T-cell (primary cell): ENCODE measurements around the gene CEACAM16. TPM values are rescaled to one million over a fixed set of nuclear protein-coding genes. Genes with fewer than 3 reads are reported as not detected.
"Not testable (repeated sequence)": the region's sequence is repeated elsewhere in the genome, so short reads cannot be mapped to it uniquely, and the experiment has no call there.

Experiments used
- ATAC-seq, 4 experiments: fragments of 200-7000 bp in 3 of 4; fragments of 150-1000 bp in 1 of 4; cut with Tn5 transposase; replicated peaks in 1 of 4; 1 replicate in 3 of 4; 2 replicates in 1 of 4; pipeline ENCODE4 v1.10.0; 2021; ENCODE audit warnings: moderate library complexity in 3 of 4, mild to moderate bottlenecking in 2 of 4, moderate number of reproducible peaks in 1 of 4
- CTCF ChIA-PET, 2 donors: fragments of 300-600 bp; sonication (Branson Sonifier 250); formaldehyde crosslinking; loops; one replicate each; lab custom pipeline; 2022; ENCODE audit warnings: antibody characterized with exemption in 2 of 2; lab: Charles Lee
- POLR2A ChIA-PET, 2 donors: fragments of 300-600 bp; sonication (Branson Sonifier 250); formaldehyde crosslinking; loops; one replicate each; lab custom pipeline; 2022; ENCODE audit warnings: antibody characterized with exemption in 2 of 2; lab: Charles Lee
- DNase-seq, 35 experiments: peaks; one replicate each; pipeline versions ENCODE4 v3.0.0 to v3.0.0-alpha.2; 2013 to 2023
- H3K27ac ChIP-seq: one replicate; pipeline ENCODE4 v1.5.1; 2013; ENCODE audit warnings: low read length
- H3K27me3 ChIP-seq, 2 experiments: replicated peaks in 1 of 2; 1 replicate in 1 of 2; 2 replicates in 1 of 2; pipeline versions ENCODE4 v1.6.1 to v1.7.0; 2013; ENCODE audit warnings: low read length in 1 of 2, mixed read lengths in 1 of 2; ENCODE audit not compliant: control insufficient read depth in 2 of 2, insufficient read depth in 2 of 2; ENCODE audit errors: extremely low read depth in 1 of 2
- H3K36me3 ChIP-seq, 2 donors: 1 replicate in 1 of 2; 2 replicates in 1 of 2; pipeline versions ENCODE4 v1.6.1 to v1.7.0; 2013; ENCODE audit warnings: low read length in 1 of 2; ENCODE audit not compliant: control insufficient read depth in 2 of 2, insufficient read depth in 1 of 2; ENCODE audit errors: extremely low read depth in 1 of 2
- H3K4me1 ChIP-seq, 2 experiments: 1 replicate in 1 of 2; 2 replicates in 1 of 2; pipeline versions ENCODE4 v1.6.1 to v1.7.0; 2013; ENCODE audit warnings: low read length in 2 of 2, mixed read lengths in 1 of 2; ENCODE audit not compliant: insufficient read depth in 2 of 2, control insufficient read depth in 1 of 2; ENCODE audit errors: extremely low read depth in 1 of 2
- H3K4me3 ChIP-seq, 2 donors: 1 replicate in 1 of 2; 2 replicates in 1 of 2; pipeline versions ENCODE4 v1.5.1 to v1.7.0; 2013; ENCODE audit warnings: mild to moderate bottlenecking in 2 of 2, low read length in 1 of 2, moderate library complexity in 1 of 2; ENCODE audit not compliant: control insufficient read depth in 1 of 2; ENCODE audit errors: extremely low read depth in 1 of 2
- H3K9me3 ChIP-seq: 2 replicates; pipeline ENCODE4 v1.7.0; 2013
- H3K27ac Mint-ChIP-seq, 2 donors: one replicate each; pipeline ENCODE4 v1.8.0; 2020 to 2021; ENCODE audit warnings: mild to moderate bottlenecking in 2 of 2, mixed read lengths in 2 of 2
- H3K27me3 Mint-ChIP-seq, 2 donors: one replicate each; pipeline ENCODE4 v1.8.0; 2021 to 2022; ENCODE audit warnings: mixed read lengths in 2 of 2
- H3K36me3 Mint-ChIP-seq: one replicate; pipeline ENCODE4 v1.8.0; 2021; ENCODE audit warnings: mixed read lengths
- H3K4me1 Mint-ChIP-seq, 3 donors: one replicate each; pipeline ENCODE4 v1.8.0; 2020 to 2022; ENCODE audit warnings: mixed read lengths in 3 of 3, mild to moderate bottlenecking in 1 of 3
- H3K4me3 Mint-ChIP-seq, 3 donors: one replicate each; pipeline ENCODE4 v1.8.0; 2020 to 2022; ENCODE audit warnings: mild to moderate bottlenecking in 3 of 3, mixed read lengths in 3 of 3, moderate library complexity in 3 of 3
- H3K9me3 Mint-ChIP-seq, 3 donors: one replicate each; pipeline ENCODE4 v1.8.0; 2020 to 2022; ENCODE audit warnings: mixed read lengths in 3 of 3
- WGBS: methylation state at CpG from one replicate; pipeline ENCODE4 v1.1.5; 2013; ENCODE audit warnings: missing lambda C conversion rate; ENCODE audit not compliant: insufficient coverage; 5-methylcytosine and 5-hydroxymethylcytosine counted together
- total RNA-seq, 35 experiments: library from RNA in 6 of 35; stranded (reverse) in 6 of 35; fragments of 120-200 nt in 1 of 35; gene quantifications; one replicate each; pipeline versions ENCODE4 v1.2.1 to v1.2.4 and lab custom pipeline; 2013 to 2026

Gene CEACAM16
- total RNA-seq, 5 donors from 2014 or later (not counting 1 experiment from before 2014, with no cell fraction given) = not detected

DNA sequence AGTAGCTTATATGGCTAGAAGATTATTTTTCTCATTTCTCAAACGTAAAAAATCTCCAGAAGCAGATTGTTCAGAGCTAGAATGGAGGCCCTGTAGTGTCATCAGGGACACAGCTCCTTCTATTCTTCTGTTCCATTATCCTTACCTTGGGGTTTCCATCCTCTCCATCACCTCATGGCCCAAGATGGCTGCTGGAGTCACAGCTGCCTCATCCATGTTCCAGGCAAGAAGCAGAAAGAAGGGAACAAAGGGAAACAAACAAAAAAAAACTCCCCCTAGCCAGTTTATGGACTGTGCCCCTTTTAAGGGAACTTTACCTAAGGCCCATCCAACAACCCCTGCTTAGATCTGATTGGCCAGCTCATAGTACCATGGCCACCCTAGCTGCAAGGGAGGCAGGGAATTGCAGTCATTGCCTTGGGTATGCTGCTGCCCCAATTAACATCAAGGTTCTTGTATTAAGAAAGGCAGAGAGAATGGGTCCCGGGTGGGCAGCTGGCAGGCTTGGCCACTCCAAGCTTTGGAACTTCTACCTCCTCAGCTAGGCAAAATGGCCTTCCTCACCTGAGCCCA, 15.7 kb downstream of the CEACAM16 start:
- no CpG with 5 or more reads among the region's 2 CpGs for whole genome bisulfite sequencing
- Mint-ChIP-seq H3K27me3 (no peaks in the 10 kb centered on the region), H3K4me3 (no peak overlapping the region), H3K27ac (no peak overlapping the region), H3K4me1 (peaks cover 0 to 2% (median 0%) of the 10 kb centered on the region in 3 donors), H3K36me3 (no peaks in the 10 kb centered on the region), H3K9me3 (peaks cover 4 to 15% (median 5%) of the 10 kb centered on the region in 3 donors)
- Histone ChIP-seq H3K36me3 (no peaks in the 10 kb centered on the region), H3K9me3 (no peaks in the 10 kb centered on the region), H3K4me3 (no peak overlapping the region), H3K4me1 (peaks cover 0 to 2% of the 10 kb centered on the region in 2 experiments), H3K27ac (no peak overlapping the region), H3K27me3 (peaks cover 0 to 3% of the 10 kb centered on the region in 2 experiments)
- no peak for DNase-seq
- no peak for ATAC-seq
- POLR2A ChIA-PET = no interaction called here
- CTCF ChIA-PET = interaction anchor here in 1 of 2 donors (0.6 kb wide), 1 partner anchor 8 kb away, joined by 5 read pairs; no protein-coding TSS in a partner anchor

DNA sequence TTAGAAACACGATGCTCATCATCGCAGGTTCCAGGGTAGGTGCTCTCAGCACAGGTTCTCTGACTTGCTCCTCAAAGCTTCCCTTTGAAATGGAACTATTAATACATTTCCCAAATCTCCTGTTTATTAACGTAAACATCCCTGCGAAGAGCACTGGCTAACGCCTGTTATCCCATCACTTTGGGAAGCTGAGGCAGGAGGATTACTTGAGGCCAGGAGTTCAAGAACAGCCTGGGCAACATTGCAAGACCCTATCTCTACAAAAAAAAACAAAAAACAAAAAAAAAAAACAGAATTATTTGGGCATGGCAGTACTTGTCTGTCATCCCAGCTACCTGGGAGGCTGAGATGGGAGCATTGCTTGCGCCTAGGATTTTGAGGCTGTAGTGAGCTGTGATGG, 18.7 kb downstream of the CEACAM16 start:
- H3K27ac ChIP-seq = no peak overlapping the region
- Mint-ChIP-seq H3K9me3 (peaks cover 4 to 15% (median 5%) of the 10 kb centered on the region in 3 donors), H3K4me1 (peaks cover 5 to 7% (median 7%) of the 10 kb centered on the region in 3 donors), H3K36me3 (no peaks in the 10 kb centered on the region), H3K27me3 (no peaks in the 10 kb centered on the region), H3K27ac (no peak overlapping the region), H3K4me3 (no peak overlapping the region)
- no peak for DNase-seq
- ChIA-PET POLR2A (no interaction called here), CTCF (interaction anchor here (0.6 to 3.0 kb wide), 4 partner anchors 11 to 55 kb away, joined by 5 to 17 read pairs (median 8); partner anchors contain the start of gene BCL3 (in 1 of the 2))
- H3K4me1 ChIP-seq = peaks cover 0 to 8% of the 10 kb centered on the region in 2 experiments
- H3K36me3 ChIP-seq = no peaks in the 10 kb centered on the region
- H3K9me3 ChIP-seq = no peaks in the 10 kb centered on the region
- 100% methylated on average over 1 of the region's 6 CpGs for WGBS
- H3K27me3 ChIP-seq = peaks cover 0 to 10% of the 10 kb centered on the region in 2 experiments
- ATAC-seq = no peak
- no peak overlapping the region for H3K4me3 ChIP-seq

DNA sequence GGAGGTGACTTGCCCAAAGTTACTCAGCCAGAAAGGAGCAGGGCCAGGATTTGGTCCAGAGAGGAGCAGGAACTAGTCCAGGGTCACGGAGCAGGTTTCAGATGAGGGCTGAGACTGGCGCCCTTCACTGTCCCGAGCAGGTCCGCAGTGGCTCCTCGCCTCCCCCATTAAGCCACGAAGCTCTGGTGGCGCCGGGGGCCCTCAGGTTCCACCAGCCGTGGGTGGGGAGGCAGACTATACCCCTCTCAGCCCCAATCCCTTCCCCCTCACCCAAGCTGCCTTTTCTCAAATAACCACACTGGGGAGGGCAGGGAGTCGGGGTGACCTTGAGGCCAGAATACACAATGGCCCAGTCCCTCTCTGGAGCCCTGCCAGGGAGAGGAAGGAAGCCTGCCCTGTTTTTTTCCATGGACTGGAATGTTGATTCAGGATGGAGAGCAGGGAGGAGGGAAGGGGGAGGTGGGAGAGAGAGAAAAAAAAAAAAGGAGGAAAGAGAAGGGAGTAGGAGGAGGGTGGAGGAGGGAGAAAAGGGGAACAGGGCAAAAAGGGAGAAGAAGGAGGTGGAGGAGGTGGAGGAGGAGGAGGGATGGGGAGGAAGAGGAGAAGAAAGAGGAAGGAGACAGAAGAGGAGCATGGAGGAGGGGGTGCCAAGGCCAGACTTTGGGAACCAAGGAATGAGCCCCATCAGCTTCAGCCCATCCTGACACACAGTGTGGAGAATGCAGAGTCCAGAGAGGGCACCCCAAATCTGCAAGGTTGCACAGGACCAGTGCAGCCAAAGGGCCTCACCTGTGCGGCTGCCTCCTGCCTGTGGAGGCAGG, 19.7 kb downstream of the CEACAM16 start:
- no peaks in the 10 kb centered on the region for H3K36me3 ChIP-seq
- Mint-ChIP-seq H3K9me3 (peaks cover 4 to 15% (median 5%) of the 10 kb centered on the region in 3 donors), H3K27ac (no peak overlapping the region), H3K36me3 (no peaks in the 10 kb centered on the region), H3K4me1 (peaks cover 11 to 12% (median 12%) of the 10 kb centered on the region in 3 donors), H3K4me3 (no peak overlapping the region), H3K27me3 (no peaks in the 10 kb centered on the region)
- POLR2A ChIA-PET = no interaction called here
- peaks cover 0 to 20% of the 10 kb centered on the region in 2 experiments for H3K27me3 ChIP-seq
- no peaks in the 10 kb centered on the region for H3K9me3 ChIP-seq
- DNase-seq (no peak), ATAC-seq (no peak)
- H3K4me3 ChIP-seq = no peak overlapping the region
- H3K4me1 ChIP-seq = peaks cover 0 to 16% of the 10 kb centered on the region in 2 experiments
- CTCF ChIA-PET = interaction anchor here in 1 of 2 donors (0.6 to 3.0 kb wide), 2 partner anchors 52 to 140 kb away, joined by 3 to 17 read pairs; no protein-coding TSS in a partner anchor
- no peak overlapping the region for H3K27ac ChIP-seq
- WGBS = 79% methylated on average over 6 of the region's 11 CpGs

DNA sequence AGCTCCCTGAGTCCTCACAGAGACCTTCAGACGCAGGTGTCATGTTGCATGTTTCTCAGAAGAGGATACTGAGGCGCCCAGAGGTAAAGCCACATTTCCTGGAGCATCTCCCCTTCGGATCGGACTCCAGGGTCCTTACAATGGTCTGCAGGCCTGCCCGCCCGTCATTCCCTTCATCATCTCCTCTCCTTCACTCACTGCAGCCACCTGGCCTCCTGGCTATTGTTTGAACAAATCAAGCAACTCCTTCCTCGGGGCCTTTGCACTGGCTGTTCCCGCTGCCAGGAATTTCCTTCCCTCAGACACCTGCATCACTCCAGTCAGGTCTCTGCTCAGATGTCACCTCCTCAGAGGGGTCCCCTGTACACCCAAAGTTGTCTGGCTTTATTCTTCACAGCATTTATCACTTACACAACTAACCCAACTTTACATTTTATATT, 20.3 kb downstream of the CEACAM16 start:
- no peaks in the 10 kb centered on the region for H3K27me3 Mint-ChIP-seq
- whole genome bisulfite sequencing = 87% methylated on average over 8 of the region's 8 CpGs
- peaks cover 3 to 15% (median 5%) of the 10 kb centered on the region in 3 donors for H3K9me3 Mint-ChIP-seq
- no peak overlapping the region for H3K4me3 Mint-ChIP-seq
- H3K36me3 Mint-ChIP-seq = no peaks in the 10 kb centered on the region
- H3K4me1 Mint-ChIP-seq = peaks cover 17 to 18% (median 18%) of the 10 kb centered on the region in 3 donors
- H3K27ac Mint-ChIP-seq = no peak overlapping the region
- Histone ChIP-seq H3K9me3 (no peaks in the 10 kb centered on the region), H3K27ac (no peak overlapping the region), H3K4me3 (no peak overlapping the region), H3K4me1 (peaks cover 0 to 22% of the 10 kb centered on the region in 2 experiments), H3K27me3 (peaks cover 0 to 27% of the 10 kb centered on the region in 2 experiments), H3K36me3 (no peaks in the 10 kb centered on the region)
- CTCF ChIA-PET = interaction anchor here in 1 of 2 donors (3.0 kb wide), 1 partner anchor 52 kb away, joined by 17 read pairs; no protein-coding TSS in a partner anchor
- no peak for DNase-seq
- ATAC-seq = no peak
- POLR2A ChIA-PET = no interaction called here

DNA sequence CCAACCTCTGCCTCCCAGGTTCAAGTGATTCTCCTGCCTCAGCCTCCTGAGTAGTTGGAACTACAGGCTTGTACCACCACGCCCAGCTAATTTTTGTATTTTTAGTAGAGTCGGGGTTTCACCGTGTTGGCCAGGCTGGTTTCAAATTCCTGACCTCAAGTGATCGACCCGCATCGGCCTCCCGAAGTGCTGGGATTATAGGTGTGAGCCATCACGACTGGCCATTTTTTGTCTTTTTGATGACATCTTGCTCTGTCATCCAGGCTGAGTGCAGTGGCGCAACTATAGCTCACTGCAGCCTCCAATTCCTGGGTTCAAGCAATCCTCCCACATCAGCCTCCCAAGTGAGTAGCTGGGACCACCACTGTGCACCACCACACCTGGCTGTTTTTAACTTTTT, 21.4 kb downstream of the CEACAM16 start:
- WGBS = 100% methylated on average over 8 of the region's 9 CpGs
- H3K4me3 ChIP-seq, H3K27me3 Mint-ChIP-seq, H3K36me3 Mint-ChIP-seq, H3K9me3 Mint-ChIP-seq, H3K27ac ChIP-seq, H3K27ac Mint-ChIP-seq, H3K9me3 ChIP-seq, ATAC-seq, DNase-seq, H3K4me3 Mint-ChIP-seq, H3K36me3 ChIP-seq, POLR2A ChIA-PET: not testable (repeated sequence)
- peaks cover 24 to 25% (median 24%) of the 10 kb centered on the region in 3 donors for H3K4me1 Mint-ChIP-seq
- Histone ChIP-seq H3K27me3 (peaks cover 0 to 33% of the 10 kb centered on the region in 2 experiments), H3K4me1 (peaks cover 0 to 31% of the 10 kb centered on the region in 2 experiments)
- CTCF ChIA-PET = interaction anchor here in 1 of 2 donors (3.0 kb wide), 1 partner anchor 50 kb away, joined by 17 read pairs; no protein-coding TSS in a partner anchor

DNA sequence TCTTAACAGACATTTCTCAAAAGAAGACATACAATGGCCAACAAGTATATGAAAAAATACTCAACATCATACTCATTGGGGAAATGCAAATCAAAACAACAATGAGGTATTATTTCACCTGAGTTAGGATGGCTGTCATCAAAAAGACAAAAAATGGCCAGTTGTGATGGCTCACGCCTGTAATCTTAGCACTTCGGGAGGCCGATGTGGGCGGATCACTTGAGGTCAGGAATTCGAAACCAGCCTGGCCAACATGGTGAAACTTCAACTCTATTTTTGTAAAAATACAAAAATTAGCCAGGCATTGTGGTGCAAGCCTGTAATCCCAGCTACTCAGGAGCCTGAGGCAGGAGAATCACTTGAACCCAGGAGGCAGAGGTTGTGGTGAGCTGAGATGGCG, 22.0 kb downstream of the CEACAM16 start:
- 63% methylated on average over 5 of the region's 6 CpGs for WGBS
- no peak overlapping the region for H3K27ac ChIP-seq

More for the DNA sequence above, 22.0 kb downstream of the CEACAM16 start:
- H3K4me1 Mint-ChIP-seq = peaks cover 24 to 26% (median 24%) of the 10 kb centered on the region in 3 donors
- no peaks in the 10 kb centered on the region for H3K36me3 Mint-ChIP-seq
- no peaks in the 10 kb centered on the region for H3K27me3 Mint-ChIP-seq
- H3K27ac Mint-ChIP-seq = no peak overlapping the region
- ATAC-seq (no peak), DNase-seq (no peak)
- no peak overlapping the region for H3K4me3 Mint-ChIP-seq
- Histone ChIP-seq H3K9me3 (no peaks in the 10 kb centered on the region), H3K4me3 (no peak overlapping the region), H3K36me3 (no peaks in the 10 kb centered on the region), H3K27me3 (peaks cover 0 to 36% of the 10 kb centered on the region in 2 experiments), H3K4me1 (peaks cover 0 to 35% of the 10 kb centered on the region in 2 experiments)
- CTCF ChIA-PET = interaction anchor here (0.6 to 6.3 kb wide), 2 partner anchors 37 to 52 kb away, joined by 3 to 199 read pairs; no protein-coding TSS in a partner anchor
- no peaks in the 10 kb centered on the region for H3K9me3 Mint-ChIP-seq
- POLR2A ChIA-PET = no interaction called here
